ENCODE results near the gene FPR2. TPM values are rescaled to one million over a fixed set of nuclear protein-coding genes. Genes with fewer than 3 reads are reported as not detected.

Gene FPR2
- total RNA-seq, 4 donors from 2014 or later, result 0.13 to 0.34 TPM; not detected in 2

DNA sequence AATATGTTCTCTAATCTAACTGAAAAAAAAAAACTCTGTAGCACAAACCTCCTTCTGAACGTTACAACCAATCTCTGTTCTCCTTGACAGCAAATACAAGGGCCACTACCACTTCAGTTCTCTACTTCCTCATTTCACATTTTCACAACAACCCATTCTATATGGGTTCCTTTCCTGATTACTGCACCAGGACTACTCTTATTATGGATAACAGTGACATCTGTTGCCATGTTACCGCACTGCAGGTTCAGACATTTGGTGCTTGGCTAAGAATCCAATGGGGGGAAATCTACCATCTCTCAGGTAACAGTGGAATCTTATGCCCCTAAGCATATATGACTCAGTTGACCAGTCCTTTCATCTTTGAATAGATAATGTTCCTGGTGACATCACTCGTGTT is 22.4 kb downstream of the FPR2 start:
- intact Hi-C loops (cut with DNase I; ENCODE audit: low total_unique reads), result no loop called here
- 30 to 51% methylated on average over 3 of the region's 3 CpGs for WGBS, 2 donors
- H3K4me3 ChIP-seq (ENCODE audit: low read depth, poor library complexity, severe bottlenecking), result no peak overlapping the region
- no peak for TF ChIP-seq POLR2A (IDR thresholded peaks at IDR 0.05)
- TF ChIP-seq, protein P1, sequence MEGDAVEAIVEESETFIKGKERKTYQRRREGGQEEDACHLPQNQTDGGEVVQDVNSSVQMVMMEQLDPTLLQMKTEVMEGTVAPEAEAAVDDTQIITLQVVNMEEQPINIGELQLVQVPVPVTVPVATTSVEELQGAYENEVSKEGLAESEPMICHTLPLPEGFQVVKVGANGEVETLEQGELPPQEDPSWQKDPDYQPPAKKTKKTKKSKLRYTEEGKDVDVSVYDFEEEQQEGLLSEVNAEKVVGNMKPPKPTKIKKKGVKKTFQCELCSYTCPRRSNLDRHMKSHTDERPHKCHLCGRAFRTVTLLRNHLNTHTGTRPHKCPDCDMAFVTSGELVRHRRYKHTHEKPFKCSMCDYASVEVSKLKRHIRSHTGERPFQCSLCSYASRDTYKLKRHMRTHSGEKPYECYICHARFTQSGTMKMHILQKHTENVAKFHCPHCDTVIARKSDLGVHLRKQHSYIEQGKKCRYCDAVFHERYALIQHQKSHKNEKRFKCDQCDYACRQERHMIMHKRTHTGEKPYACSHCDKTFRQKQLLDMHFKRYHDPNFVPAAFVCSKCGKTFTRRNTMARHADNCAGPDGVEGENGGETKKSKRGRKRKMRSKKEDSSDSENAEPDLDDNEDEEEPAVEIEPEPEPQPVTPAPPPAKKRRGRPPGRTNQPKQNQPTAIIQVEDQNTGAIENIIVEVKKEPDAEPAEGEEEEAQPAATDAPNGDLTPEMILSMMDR (IDR thresholded peaks at IDR 0.05), result no peak
- no peak for DNase-seq (ENCODE audit: low spot score in 2 of 2)

DNA sequence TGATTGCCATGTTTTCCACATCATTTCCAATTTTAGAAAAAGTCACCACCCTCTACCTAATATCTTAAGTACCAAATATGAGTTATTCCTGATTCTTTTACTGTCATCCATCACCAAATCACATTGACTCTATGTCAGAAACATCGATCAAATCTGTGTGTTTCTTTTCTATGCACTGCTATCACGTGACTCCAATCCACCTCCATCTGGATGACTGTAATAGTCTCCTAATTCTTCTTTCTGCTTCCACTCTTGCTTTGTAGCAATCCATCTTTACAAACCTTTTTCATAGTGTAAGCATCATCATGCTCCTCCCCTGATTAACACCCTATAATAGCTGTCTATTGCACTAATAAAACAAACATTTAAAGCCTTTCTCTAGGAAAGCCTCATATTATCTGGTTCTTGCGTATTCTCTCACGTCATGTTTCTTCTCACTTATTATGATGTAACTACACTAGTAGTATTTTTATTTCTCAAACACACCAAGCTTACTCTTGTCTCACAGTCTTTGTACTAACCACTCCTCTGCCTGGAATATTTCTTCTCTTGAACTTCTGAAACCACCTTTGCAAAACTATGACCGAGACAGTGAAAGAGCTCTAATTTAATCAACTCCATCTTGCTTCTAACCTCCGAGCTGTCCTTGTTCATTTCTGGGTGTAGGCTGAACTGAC is 23.3 kb downstream of the FPR2 start:
- TF ChIP-seq POLR2A (IDR thresholded peaks at IDR 0.05), result no peak
- TF ChIP-seq, protein P1 (IDR thresholded peaks at IDR 0.05), result no peak
- WGBS, 2 donors, result 49 to 57% methylated on average over 6 of the region's 6 CpGs
- H3K4me3 ChIP-seq (ENCODE audit: low read depth, poor library complexity, severe bottlenecking), result no peak overlapping the region
- no peak for DNase-seq (ENCODE audit: low spot score in 2 of 2)
- intact Hi-C loops (cut with DNase I; ENCODE audit: low total_unique reads), result no loop called here

DNA sequence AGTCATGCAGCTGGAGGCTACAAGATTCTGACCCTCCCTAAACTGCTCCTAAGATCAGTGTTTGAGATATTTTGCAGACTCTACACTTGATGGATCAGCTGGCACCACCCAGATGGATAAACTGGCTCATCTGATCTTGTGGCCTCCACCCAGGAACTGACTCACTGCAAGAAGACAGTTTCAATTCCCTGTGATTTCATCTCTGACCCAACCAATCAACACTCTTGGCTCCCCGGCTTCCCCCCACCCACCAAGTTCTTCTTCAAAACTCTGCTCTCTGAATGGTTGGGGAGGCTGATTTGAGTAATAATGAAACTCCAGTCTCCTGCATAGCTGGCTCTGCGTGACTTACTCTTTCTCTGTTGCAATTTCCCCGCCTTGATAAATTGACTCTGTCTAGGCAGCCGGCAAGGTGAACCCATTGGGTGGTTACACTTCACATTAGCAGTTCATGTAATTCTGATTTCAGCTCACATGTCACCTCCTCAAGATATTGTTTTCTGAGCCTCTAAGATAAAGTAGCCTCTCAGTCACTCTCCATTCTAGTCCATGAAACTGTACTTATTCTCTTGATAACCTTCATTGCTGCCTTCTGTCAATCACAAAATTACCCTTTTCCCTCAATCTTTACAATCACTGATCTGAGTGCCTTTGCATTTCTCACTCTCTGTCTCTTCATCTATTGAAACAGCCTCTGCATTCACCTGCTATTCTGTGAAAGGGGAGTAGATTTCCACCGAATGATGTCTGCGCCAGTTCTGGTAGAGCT is 24.1 kb downstream of the FPR2 start:
- H3K4me3 ChIP-seq (ENCODE audit: low read depth, poor library complexity, severe bottlenecking), result no peak overlapping the region
- no peak for TF ChIP-seq POLR2A (IDR thresholded peaks at IDR 0.05)
- TF ChIP-seq, protein P1 (IDR thresholded peaks at IDR 0.05), result no peak
- 41 to 46% methylated on average over 6 of the region's 6 CpGs for WGBS, 2 donors
- peak; percentile 91 to 95 for DNase-seq (ENCODE audit: low spot score in 2 of 2)
- intact Hi-C loops (cut with DNase I; ENCODE audit: low total_unique reads), result no loop called here

DNA sequence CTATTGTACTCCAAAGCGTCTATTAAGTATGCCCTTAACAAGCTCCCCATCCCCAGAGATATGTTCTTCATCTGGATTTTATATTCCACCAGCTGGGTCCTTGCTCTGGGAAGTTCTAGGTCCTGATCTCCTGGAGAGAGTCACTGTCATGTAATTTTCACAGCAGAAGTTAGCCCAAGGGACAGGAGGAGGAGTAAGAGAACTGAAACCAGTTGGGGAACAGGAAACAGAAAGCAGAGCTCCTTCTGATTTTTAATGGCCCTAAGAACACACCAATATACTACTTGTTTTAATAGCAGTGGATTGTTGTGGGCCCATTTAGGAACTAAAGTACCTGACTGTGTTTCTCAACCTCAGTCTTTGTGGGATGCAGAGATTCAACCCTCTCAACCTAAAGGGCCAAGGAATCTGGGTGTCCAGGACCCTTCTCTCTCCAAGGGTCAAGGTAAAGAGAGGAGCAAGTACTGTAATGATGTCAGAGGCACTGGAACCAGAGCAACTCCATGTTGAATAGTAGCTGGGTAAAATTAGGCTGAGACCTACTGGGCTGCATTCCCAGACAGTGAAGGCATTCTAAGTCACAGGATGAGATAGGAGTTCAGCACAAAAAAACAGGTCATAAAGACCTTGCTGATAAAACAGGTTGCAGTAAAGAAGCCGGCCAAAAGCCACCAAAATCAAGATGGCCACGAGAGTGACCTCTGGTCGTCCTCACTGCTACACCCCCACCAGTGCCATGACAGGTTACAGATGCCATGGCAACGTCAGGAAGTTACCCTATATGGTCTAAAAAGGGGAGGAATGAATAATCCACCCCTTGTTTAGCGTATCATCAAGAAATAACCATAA is 25.9 kb downstream of the FPR2 start:
- TF ChIP-seq, protein P1 (IDR thresholded peaks at IDR 0.05), result no peak
- TF ChIP-seq POLR2A (IDR thresholded peaks at IDR 0.05), result no peak
- intact Hi-C loops (cut with DNase I; ENCODE audit: low total_unique reads), result no loop called here
- 68 to 70% methylated on average over 6 of the region's 6 CpGs for WGBS, 2 donors
- H3K4me3 ChIP-seq (ENCODE audit: low read depth, poor library complexity, severe bottlenecking), result no peak overlapping the region
- no peak for DNase-seq (ENCODE audit: low spot score in 2 of 2)

DNA sequence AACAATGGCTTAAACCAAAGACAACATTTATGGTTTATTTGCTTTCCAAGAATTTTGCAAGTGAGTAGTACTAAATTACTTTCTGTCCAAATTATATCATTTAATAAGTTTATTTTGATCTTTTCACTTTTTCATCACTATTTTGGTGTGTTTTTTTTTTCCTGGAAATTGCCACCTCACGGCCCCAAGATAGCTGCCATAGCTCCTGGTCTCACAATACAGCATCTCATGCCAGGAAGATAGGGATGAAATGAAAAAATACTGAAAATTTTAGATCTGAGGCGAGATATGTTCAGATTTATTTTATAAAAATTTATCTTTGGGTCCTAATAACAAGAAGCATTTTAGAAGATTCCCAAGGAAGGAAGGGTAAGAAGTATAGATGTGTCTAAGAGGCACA is 27.0 kb downstream of the FPR2 start:
- intact Hi-C loops (cut with DNase I; ENCODE audit: low total_unique reads), result no loop called here
- DNase-seq (ENCODE audit: low spot score in 2 of 2), result no peak
- WGBS, 2 donors, result 78 to 86% methylated on average over 2 of the region's 2 CpGs
- no peak overlapping the region for H3K4me3 ChIP-seq (ENCODE audit: low read depth, poor library complexity, severe bottlenecking)
- no peak for TF ChIP-seq POLR2A (IDR thresholded peaks at IDR 0.05)
- TF ChIP-seq, protein P1 (IDR thresholded peaks at IDR 0.05), result no peak
